D721Med (cell line): ENCODE data around the gene ZNF862.
A peak's percentile ranks its signal among the peaks of the same experiment; 100 is the strongest.

Experiments used
- DNase-seq: peaks from one replicate; pipeline ENCODE4 v3.0.0; 2011; ENCODE audit warnings: low spot score; ENCODE audit not compliant: insufficient read length
- FAIRE-seq: peaks from 2 replicates; lab custom pipeline; 2011; peaks lifted over from hg19 to GRCh38; lab: Jason Lieb, UNC
- CTCF ChIP-seq: IDR thresholded peaks from 2 replicates; pipeline ENCODE4 v1.5.1; 2012; ENCODE audit warnings: mild to moderate bottlenecking, control low read depth; ENCODE audit not compliant: insufficient read depth; ENCODE audit errors: missing control alignments

Gene ZNF862

GRCh38 chr7:149869867-149870266 is 31.7 kb downstream of the ZNF862 start:
- no peak for FAIRE-seq
- no peak for TF ChIP-seq CTCF
- DNase-seq = no peak

DNA sequence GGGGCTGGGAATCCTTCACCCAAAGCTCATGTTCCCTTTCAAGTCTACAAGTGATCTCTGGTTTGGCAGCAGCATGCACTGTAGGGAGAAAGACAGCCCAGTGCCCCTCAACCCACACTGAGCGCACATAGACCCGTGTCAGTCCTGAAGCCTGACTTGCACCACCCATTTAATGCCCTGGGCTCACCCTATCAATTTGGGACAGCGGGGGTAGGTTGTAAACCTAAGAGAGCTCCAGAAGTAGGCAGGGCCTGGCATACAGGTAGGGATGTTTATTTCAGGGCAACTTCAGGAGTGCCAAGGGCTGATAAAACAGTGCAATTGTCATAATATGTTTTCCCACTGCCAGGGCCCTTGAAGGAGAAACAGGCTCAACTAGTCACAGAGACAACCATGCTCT is 32.1 kb downstream of the ZNF862 start:
- DNase-seq = no peak
- TF ChIP-seq CTCF = no peak
- FAIRE-seq = no peak

- DNase-seq (no peak), FAIRE-seq (no peak)
- no peak for TF ChIP-seq CTCF
Measured at GRCh38 chr7:149870701-149871483, 32.7 kb downstream of the ZNF862 start.

DNA sequence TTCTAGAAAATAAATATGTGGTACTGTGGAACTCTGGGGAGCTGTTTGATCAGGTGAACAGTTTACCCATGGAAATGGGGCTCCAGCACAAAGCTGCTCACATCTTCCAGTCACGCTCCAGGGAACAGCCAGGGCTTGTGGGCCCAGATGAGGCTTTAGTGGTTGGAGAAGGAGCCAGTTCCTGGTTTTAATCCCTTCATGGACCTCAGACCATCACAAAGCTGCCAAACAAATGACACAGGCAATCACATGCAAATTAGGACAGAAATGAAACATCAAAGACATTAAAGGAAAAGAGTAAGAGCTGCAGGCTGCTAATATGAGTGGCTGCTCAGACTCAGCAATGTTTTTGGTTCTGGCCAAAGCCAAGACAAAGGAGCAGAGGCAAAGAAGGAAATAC is 33.4 kb downstream of the ZNF862 start:
- no peak for FAIRE-seq
- TF ChIP-seq CTCF = no peak

DNA sequence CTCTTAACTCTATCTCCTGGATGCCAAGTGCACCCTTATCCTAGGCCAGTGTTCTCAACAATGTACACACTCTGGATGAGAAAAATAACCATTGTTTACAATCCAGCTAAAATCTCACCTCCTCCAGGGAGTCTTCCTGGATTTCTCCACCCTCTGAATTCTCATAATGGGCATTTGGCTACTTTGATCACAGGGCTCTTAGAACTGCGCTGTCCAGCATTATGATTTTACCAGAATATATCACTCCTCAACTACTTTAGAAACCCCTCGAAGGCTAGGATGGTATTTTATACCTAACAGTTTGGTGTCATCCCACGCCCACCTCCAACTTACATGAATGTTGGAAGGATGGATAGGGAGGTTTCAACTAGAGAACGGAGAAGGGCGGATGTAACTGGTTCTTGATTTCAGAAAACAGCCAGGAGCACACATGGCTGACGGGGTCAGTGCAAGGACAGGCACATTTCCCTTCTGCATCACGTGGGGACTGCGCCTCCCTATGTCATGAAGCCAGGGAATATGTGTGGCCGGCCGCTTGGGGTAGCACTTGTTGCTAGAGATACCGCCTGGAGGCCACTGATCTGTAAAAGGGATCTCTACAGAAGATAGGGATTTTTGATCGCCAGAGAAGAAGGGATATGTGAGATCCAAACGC is 34.4 kb downstream of the ZNF862 start:
- FAIRE-seq (no peak), DNase-seq (no peak)
- TF ChIP-seq CTCF = no peak

More for the DNA sequence above, 33.4 kb downstream of the ZNF862 start:
- no peak for DNase-seq

DNA sequence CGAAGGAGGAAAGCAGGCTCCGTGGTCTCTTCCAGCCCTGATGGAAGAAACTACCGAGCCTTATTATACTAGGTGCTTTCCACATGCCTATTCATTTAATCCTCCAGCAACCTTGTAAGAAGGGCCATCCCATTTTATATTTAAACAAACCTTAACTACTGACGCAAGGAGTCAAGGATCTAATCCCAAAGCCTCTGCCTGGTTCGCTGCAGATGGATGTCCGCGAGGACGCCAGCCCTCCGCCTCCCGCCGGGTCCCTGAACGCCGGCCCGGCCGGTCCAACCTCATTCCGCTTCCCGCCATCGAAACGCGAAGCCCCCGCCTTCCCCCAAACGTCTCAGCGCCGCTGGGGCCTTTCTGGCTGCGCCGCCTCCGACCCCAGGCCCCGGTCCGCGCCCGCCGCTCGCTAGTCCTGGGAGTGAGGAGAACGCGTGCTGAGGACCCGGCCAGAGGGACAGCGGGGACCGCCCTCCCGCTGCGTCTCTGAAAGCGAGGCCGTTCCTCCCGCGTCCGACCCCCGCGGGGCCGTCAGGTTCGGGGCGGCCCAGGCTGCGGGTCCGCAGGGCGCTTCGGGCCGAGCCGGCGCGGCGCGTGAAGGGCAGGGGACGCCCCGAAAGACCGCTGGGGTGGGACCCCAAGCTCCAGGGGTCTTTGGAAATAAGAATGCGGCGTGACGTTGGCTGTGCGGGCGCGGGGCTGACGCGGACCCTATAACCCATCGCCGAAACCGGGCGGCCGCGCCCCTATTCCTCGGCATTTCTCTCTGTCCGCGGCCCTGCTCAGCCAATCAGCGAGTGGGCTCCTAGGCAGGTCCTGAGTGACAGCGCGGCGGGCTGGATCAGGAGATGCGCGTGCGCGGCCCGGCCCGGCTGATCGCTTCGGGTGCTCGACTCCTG is 35.1 kb downstream of the ZNF862 start, which contains the start of gene ATP6V0E2:
ATP6V0E2 (plus strand) TSS at position 896 of the 896 bp plus-strand sequence. CDS start 97 bp downstream, outside the sequence.
- peak; percentile 100 for DNase-seq
- no peak for FAIRE-seq
- TF ChIP-seq CTCF = no peak
